Measurements from ENCODE around the gene AADACL4.

Gene AADACL4
- total RNA-seq, result 0 reads per million in 2 donors

DNA sequence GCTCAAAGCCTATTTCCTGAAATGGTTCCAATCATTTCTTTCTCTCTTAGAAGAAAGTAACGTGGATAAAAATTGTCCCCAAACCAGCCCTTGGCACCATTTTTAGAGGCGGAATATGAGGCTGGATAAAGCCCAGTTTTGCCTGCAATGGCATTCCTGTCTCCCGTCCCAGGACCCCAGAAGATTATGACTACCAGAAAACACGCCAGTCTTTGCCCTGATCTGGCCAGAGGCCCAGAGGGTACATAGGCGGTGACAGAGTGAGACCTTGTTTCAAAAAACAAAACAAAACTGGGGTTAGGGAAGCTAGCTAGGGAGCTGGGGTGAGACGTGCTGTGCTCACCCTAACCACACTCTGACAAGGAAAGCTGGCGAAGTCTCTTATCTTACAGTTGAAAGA, at the start of gene AADACL4:
Gene AADACL4, plus strand, starts transcription at position 301 of the 400 bp plus-strand sequence. CDS start 462 bp downstream, outside the sequence.
- no peak for DNase-seq

- DNase-seq, result no peak
Observed at GRCh38 chr1:12594490-12594889, 49.4 kb upstream of the AADACL4 start.

- peak; percentile 27 for DNase-seq
Observed at GRCh38 chr1:12594966-12595756, 48.7 kb upstream of the AADACL4 start.

DNA sequence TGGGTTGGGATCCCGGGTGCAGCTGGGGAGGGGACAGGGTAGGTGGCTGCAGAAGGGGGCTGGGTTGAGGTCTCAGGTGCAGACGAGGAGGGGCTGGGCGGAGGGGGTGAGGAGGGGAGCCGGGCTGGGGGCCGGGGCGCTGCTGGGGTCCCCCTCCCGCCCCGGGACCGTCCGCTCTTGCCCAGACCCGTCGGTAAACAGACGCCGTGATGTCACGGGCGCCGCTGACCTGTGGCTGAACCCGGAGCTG, 48.2 kb upstream of the AADACL4 start:
- DNase-seq, result no peak

GRCh38 chr1:12596007-12596821, 47.7 kb upstream of the AADACL4 start:
- DNase-seq, result no peak

DNA sequence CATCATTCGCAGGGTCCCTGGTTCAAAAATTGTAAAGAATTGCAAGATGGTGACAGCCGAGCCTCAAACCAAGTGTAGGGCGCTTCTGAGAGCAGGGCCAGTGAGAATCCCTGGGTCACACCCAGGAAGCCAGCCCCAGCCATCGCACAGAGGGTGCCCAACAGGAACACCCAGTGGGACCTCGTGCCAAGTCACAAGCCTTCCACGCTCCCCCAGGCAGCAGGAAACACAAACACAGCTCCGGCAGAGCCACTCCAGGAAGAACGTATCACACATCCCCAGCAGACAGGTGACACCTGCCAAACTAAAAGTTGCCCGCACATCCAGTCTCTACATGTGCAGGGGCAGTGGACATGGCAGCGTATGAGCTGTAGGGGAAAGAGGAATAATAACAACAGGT, 46.1 kb upstream of the AADACL4 start:
- no peak for DNase-seq

GRCh38 chr1:12598974-12599373, 44.9 kb upstream of the AADACL4 start:
- no peak for DNase-seq

GRCh38 chr1:12599657-12600056, 44.2 kb upstream of the AADACL4 start:
- DNase-seq, result no peak

DNA sequence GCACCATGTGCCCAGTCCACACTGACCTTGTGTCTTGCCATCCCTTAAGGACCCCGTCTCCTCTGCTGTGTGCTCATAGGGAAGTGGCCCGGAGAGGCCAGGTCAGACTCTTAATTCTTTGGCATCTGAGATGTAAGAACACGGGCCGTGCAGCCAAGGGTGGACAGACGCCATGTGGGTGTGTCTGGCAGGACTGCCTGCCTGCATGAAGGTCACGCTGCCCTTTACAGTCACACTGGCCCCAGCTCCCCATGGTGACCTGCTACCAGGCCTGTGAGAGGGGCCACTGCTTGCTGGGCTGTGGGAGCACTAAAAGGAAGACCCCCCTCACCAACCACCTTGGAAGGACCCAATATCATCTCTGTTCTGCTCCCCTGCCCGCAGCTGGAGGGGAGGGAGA, 43.5 kb upstream of the AADACL4 start:
- DNase-seq, result no peak

- DNase-seq, result no peak
Observed at GRCh38 chr1:12600880-12601633, 42.8 kb upstream of the AADACL4 start.

GRCh38 chr1:12601700-12602658, 41.9 kb upstream of the AADACL4 start:
- no peak for DNase-seq

DNA sequence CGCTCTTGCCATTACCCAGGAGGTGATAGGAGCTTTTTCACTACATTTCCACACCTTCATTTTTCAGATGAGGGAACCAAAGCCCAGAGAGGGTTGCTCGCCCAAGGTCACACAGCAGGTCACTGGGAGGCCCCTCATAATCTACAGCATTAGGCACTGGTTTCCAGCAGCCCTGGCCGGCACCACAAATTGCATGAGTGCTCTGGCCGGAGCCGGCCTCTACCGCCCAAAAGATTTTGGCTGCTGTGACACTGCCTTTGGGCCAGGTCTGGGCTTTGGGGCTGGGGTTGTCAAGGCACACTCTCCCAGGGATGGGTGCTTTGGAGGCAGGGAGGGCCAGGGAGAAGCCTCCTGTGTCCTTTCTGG, 41.2 kb upstream of the AADACL4 start:
- DNase-seq, result no peak

- no peak for DNase-seq
Observed at GRCh38 chr1:12603224-12603623, 40.7 kb upstream of the AADACL4 start.

GRCh38 chr1:12604114-12604874, 39.6 kb upstream of the AADACL4 start:
- DNase-seq, result no peak

DNA sequence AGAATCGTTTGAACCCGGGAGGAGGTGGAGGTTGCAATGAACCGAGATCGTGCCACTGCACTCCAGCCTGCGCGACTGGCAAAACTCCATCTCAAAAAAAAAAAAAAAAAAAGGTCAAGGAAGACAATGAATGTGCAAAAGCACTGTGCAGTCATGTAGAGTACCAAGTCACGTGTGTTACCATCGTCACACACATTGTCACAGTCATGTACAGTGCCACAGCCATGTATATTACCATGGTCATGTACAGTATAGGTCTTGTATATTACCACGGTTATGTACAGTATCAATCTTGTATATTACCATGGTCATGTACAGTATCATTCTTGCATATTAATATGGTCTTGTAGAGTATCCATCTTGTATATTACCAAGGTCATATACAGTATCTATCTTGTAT, 38.9 kb upstream of the AADACL4 start:
- DNase-seq, result no peak

GRCh38 chr1:12607263-12607662, 36.6 kb upstream of the AADACL4 start:
- DNase-seq, result no peak

- DNase-seq, result no peak
Observed at GRCh38 chr1:12608311-12608957, 35.5 kb upstream of the AADACL4 start.

- no peak for DNase-seq
Observed at GRCh38 chr1:12609469-12610003, 34.3 kb upstream of the AADACL4 start.

DNA sequence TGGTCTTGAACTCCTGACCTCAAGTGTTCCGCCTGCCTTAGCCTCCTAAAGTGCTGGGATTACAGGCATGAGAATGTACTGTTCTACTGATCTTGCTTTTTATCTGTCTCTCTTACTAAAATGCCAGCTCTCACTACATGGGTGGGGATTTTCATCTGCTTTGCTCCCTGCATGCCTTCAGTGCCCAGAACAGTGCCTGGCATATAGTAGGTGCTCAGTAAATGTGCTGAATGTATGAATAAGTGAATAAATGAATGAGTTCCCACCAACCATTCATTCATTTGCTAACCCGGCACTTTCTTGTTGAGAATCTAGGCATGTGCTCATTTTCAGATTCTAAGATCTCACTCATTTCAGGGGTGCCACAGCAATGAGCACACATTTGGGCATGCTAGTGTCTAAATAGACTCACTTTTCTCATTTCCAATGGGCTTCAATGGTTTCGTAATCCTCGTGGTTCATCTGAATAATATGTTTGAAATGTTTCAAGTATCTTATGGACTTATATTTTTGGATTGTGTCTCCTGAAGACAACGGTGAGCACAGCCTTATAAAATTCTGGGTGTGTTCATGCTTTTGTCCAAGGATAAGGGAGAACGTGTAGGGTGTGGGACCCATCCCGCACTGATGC, 33.5 kb upstream of the AADACL4 start:
- DNase-seq, result no peak

DNA sequence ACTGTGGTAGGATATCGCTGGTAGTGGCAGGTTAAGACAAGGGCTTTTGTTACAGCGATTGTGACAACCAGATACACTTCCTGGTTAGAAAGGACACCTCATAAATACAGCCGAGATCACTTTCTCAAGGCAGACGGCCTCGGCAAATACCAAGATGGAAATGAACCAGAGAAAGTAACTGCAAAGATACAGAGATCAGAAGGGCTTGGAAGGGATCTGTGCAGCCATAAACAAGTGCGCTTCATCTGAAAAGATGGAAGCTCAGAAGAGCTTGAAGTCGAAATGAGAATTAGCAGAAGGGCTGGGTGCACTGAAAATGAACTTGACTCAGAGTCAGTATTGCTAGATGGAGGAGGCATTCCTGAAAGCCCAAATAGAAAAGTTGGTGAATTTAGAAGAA, 32.9 kb upstream of the AADACL4 start:
- DNase-seq, result no peak

Measured in activated gamma-delta T cell (primary cell).